Ectodermal cell (in vitro differentiated cells): Measurements from ENCODE around the gene ZMIZ1.

ENCODE experiments used
- H3K27ac ChIP-seq: 2 replicates; pipeline ENCODE4 v1.7.0; 2013; ENCODE audit warnings: mild to moderate bottlenecking, low read depth, low read length; ENCODE audit not compliant: insufficient read depth, poor library complexity, severe bottlenecking
- H3K27me3 ChIP-seq: 2 replicates; pipeline ENCODE4 v1.7.0; 2013; ENCODE audit warnings: mild to moderate bottlenecking, low read length; ENCODE audit not compliant: insufficient read depth, control insufficient read depth, poor library complexity, severe bottlenecking
- H3K36me3 ChIP-seq: one replicate; pipeline ENCODE4 v1.7.0; 2013; ENCODE audit warnings: low read length; ENCODE audit not compliant: control insufficient read depth, insufficient read depth
- H3K4me1 ChIP-seq: one replicate; pipeline ENCODE4 v1.7.0; 2013; ENCODE audit warnings: low read length; ENCODE audit not compliant: control insufficient read depth, insufficient read depth
- H3K4me3 ChIP-seq: 2 replicates; pipeline ENCODE4 v1.7.0; 2013; ENCODE audit warnings: low read depth, low read length, control low read depth; ENCODE audit not compliant: insufficient read depth
- H3K9me3 ChIP-seq: 2 replicates; pipeline ENCODE4 v1.7.0; 2013; ENCODE audit warnings: mild to moderate bottlenecking, low read length, moderate library complexity; ENCODE audit not compliant: control insufficient read depth
- WGBS, 2 experiments: methylation state at CpG; one replicate each; pipeline ENCODE4 v1.1.7; 2013; ENCODE audit warnings: missing lambda C conversion rate in 2 of 2; 5-methylcytosine and 5-hydroxymethylcytosine counted together

ZMIZ1 gene

GRCh38 chr10:79308016-79308415 is 239.2 kb downstream of the ZMIZ1 start:
- no peaks in the 10 kb centered on the region for H3K27me3 ChIP-seq
- no peak overlapping the region for H3K27ac ChIP-seq
- H3K4me1 ChIP-seq, result peaks cover 8% of the 10 kb centered on the region
- H3K4me3 ChIP-seq, result no peak overlapping the region
- no peaks in the 10 kb centered on the region for H3K9me3 ChIP-seq
- H3K36me3 ChIP-seq, result peaks cover 58% of the 10 kb centered on the region
- WGBS, 2 experiments, result 95% methylated on average over 7 of the region's 7 CpGs

- Histone ChIP-seq H3K36me3 (peaks cover 50% of the 10 kb centered on the region), H3K4me1 (peaks cover 8% of the 10 kb centered on the region)
Observed at GRCh38 chr10:79308969-79309665, 240.4 kb downstream of the ZMIZ1 start.

GRCh38 chr10:79310200-79310865 is 241.6 kb downstream of the ZMIZ1 start:
- no peaks in the 10 kb centered on the region for H3K9me3 ChIP-seq
- H3K4me1 ChIP-seq, result peaks cover 8% of the 10 kb centered on the region
- H3K27me3 ChIP-seq, result no peaks in the 10 kb centered on the region
- H3K36me3 ChIP-seq, result peaks cover 42% of the 10 kb centered on the region
- no peak overlapping the region for H3K4me3 ChIP-seq
- no peak overlapping the region for H3K27ac ChIP-seq
- 92 to 95% methylated on average over 29 of the region's 29 CpGs for WGBS, 2 experiments

More at GRCh38 chr10:79308969-79309665, 240.4 kb downstream of the ZMIZ1 start:
- Histone ChIP-seq H3K27ac (no peak overlapping the region), H3K4me3 (no peak overlapping the region), H3K9me3 (no peaks in the 10 kb centered on the region), H3K27me3 (no peaks in the 10 kb centered on the region)
- WGBS, 2 experiments, result 94 to 95% methylated on average over 14 of the region's 14 CpGs

GRCh38 chr10:79310911-79311573 is 242.3 kb downstream of the ZMIZ1 start:
- Histone ChIP-seq H3K9me3 (no peaks in the 10 kb centered on the region), H3K27ac (no peak overlapping the region), H3K4me1 (peaks cover 8% of the 10 kb centered on the region), H3K4me3 (no peak overlapping the region), H3K27me3 (no peaks in the 10 kb centered on the region), H3K36me3 (peaks cover 36% of the 10 kb centered on the region)
- WGBS, 2 experiments, result 87 to 91% methylated on average over 26 of the region's 26 CpGs

GRCh38 chr10:79311581-79312407 is 243.0 kb downstream of the ZMIZ1 start:
- H3K27ac ChIP-seq, result no peak overlapping the region
- H3K36me3 ChIP-seq, result peaks cover 30% of the 10 kb centered on the region
- no peaks in the 10 kb centered on the region for H3K9me3 ChIP-seq
- no peak overlapping the region for H3K4me3 ChIP-seq
- 88 to 90% methylated on average over 15 of the region's 15 CpGs for WGBS, 2 experiments
- no peaks in the 10 kb centered on the region for H3K27me3 ChIP-seq
- peaks cover 10% of the 10 kb centered on the region for H3K4me1 ChIP-seq

- no peaks in the 10 kb centered on the region for H3K9me3 ChIP-seq
- H3K27me3 ChIP-seq, result no peaks in the 10 kb centered on the region
- 95 to 96% methylated on average over 22 of the region's 22 CpGs for WGBS, 2 experiments
- H3K4me3 ChIP-seq, result no peak overlapping the region
- no peak overlapping the region for H3K27ac ChIP-seq
- peaks cover 19% of the 10 kb centered on the region for H3K4me1 ChIP-seq
- peaks cover 21% of the 10 kb centered on the region for H3K36me3 ChIP-seq
Observed at GRCh38 chr10:79312601-79313187, 243.9 kb downstream of the ZMIZ1 start.

- Histone ChIP-seq H3K27ac (no peak overlapping the region), H3K9me3 (no peaks in the 10 kb centered on the region), H3K36me3 (peaks cover 15% of the 10 kb centered on the region), H3K4me1 (peaks cover 25% of the 10 kb centered on the region), H3K4me3 (no peak overlapping the region), H3K27me3 (no peaks in the 10 kb centered on the region)
- WGBS, 2 experiments, result 87 to 91% methylated on average over 8 of the region's 8 CpGs
Observed at GRCh38 chr10:79313320-79313719, 244.6 kb downstream of the ZMIZ1 start.

- no peak overlapping the region for H3K4me3 ChIP-seq
- peaks cover 26% of the 10 kb centered on the region for H3K4me1 ChIP-seq
- no peaks in the 10 kb centered on the region for H3K9me3 ChIP-seq
- no peaks in the 10 kb centered on the region for H3K27me3 ChIP-seq
- WGBS, 2 experiments, result 91 to 92% methylated on average over 11 of the region's 11 CpGs
- H3K36me3 ChIP-seq, result peaks cover 9% of the 10 kb centered on the region
- H3K27ac ChIP-seq, result no peak overlapping the region
Observed at GRCh38 chr10:79313911-79314439, 245.2 kb downstream of the ZMIZ1 start.

GRCh38 chr10:79314761-79315601 is 246.2 kb downstream of the ZMIZ1 start:
- no peaks in the 10 kb centered on the region for H3K9me3 ChIP-seq
- peaks cover 5% of the 10 kb centered on the region for H3K36me3 ChIP-seq
- peaks cover 26% of the 10 kb centered on the region for H3K4me1 ChIP-seq
- H3K27ac ChIP-seq, result no peak overlapping the region
- no peaks in the 10 kb centered on the region for H3K27me3 ChIP-seq
- H3K4me3 ChIP-seq, result no peak overlapping the region
- WGBS, 2 experiments, result 90 to 92% methylated on average over 25 of the region's 25 CpGs
